Activated CD8-positive, alpha-beta memory T cell treated with anti-CD3 and anti-CD28 coated beads for 1 hour (primary cell): ENCODE data around the gene TGFB1I1.
"Not testable (repeated sequence)": the region's sequence is repeated elsewhere in the genome, so short reads cannot be mapped to it uniquely, and the experiment has no call there.

Experiments
- DNase-seq, 2 donors: peaks; one replicate each; pipeline ENCODE4 v3.0.0-alpha.2; 2020; ENCODE audit warnings: low read depth in 1 of 2; ENCODE audit errors: extremely low read depth in 1 of 2

The TGFB1I1 gene

GRCh38 chr16:31467858-31468257 is 4.1 kb upstream of the TGFB1I1 start:
- DNase-seq = no peak

GRCh38 chr16:31470615-31471014 is 1.3 kb upstream of the TGFB1I1 start:
- no peak for DNase-seq

- DNase-seq = no peak
Measured at GRCh38 chr16:31471241-31471874, 594 bp upstream of the TGFB1I1 start.

DNA sequence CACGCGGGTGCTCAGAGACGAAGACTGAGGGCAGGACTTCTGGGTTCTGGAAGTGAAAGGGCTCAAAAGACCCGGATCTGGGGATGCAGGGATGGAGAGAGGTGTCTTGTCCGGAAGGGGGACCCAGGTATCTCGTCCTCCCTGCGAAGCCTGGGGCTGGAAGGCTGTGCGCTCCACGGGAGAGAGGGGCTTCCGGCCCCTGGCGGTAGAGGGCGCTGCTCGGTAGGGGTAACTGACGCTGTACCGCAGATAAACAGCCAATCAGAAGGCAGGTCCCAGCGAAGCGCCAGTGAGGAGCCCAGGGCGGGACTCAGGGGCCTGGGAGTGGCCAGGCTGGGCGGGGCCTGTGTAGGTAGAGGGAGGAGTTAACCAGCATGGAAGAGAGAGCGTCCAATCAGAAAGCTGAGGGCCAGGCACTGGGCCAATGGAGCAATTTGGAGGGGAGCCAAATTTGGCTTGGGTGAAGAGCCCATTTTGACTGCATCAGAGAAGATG is 804 bp downstream of the TGFB1I1 start:
- DNase-seq = no peak

GRCh38 chr16:31473264-31473984 is 1.5 kb downstream of the TGFB1I1 start:
- DNase-seq = no peak

- DNase-seq = no peak
Measured at GRCh38 chr16:31474173-31474714, 2.3 kb downstream of the TGFB1I1 start.

GRCh38 chr16:31474773-31475738 is 3.1 kb downstream of the TGFB1I1 start:
- no peak for DNase-seq

DNA sequence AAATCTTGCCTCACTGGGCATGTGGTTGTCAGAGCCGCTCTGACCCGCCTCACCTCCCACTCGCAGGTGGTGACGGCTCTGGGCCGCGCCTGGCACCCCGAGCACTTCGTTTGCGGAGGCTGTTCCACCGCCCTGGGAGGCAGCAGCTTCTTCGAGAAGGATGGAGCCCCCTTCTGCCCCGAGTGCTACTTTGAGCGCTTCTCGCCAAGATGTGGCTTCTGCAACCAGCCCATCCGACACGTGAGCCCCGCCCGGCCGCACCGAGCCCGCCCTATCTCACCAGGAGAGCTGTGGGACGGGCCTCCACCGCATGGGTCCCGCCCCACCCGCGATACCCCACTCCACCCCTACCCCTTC is 4.0 kb downstream of the TGFB1I1 start:
- DNase-seq = no peak

DNA sequence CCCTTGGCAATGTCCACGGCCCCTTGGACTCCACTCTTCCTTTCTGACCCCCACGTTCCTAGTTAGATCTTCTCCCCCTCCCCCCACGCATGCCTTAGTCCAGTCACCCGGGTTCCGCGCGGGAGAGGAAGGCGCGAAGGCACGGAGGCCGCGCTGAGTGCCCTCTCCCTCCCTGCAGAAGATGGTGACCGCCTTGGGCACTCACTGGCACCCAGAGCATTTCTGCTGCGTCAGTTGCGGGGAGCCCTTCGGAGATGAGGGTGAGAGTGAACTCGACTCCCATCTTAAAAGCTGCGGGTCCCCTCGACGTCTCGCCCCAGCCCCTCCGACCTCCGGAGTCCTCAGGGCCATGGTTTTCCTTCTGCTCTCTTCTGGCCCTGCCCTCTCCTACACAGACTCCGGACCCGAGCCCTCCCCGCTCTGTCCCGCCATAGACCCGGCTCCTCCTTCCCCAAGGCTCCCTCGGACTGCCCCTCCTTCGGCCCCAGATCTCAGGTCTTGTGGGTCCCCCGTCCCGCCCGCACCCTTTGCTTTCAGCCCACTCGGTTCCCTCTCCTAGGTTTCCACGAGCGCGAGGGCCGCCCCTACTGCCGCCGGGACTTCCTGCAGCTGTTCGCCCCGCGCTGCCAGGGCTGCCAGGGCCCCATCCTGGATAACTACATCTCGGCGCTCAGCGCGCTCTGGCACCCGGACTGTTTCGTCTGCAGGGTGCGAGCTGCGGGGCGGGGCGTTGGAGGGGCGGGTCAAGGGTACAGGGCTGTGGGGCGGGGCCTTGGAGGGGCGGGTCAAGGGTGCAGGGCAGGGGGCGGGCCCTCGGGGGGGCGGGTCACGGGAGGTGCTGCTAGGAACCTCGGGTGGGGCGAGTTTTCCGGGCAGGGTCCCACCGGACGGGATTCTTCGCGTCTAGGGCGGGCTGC is 4.6 kb downstream of the TGFB1I1 start:
- DNase-seq = peak; percentile 71 to 88

GRCh38 chr16:31477220-31478216 is 5.6 kb downstream of the TGFB1I1 start:
- DNase-seq = no peak

- no peak for DNase-seq
Measured at GRCh38 chr16:31478956-31479355, 7.0 kb downstream of the TGFB1I1 start.

GRCh38 chr16:31479751-31480150 is 7.8 kb downstream of the TGFB1I1 start:
- DNase-seq = no peak

DNA sequence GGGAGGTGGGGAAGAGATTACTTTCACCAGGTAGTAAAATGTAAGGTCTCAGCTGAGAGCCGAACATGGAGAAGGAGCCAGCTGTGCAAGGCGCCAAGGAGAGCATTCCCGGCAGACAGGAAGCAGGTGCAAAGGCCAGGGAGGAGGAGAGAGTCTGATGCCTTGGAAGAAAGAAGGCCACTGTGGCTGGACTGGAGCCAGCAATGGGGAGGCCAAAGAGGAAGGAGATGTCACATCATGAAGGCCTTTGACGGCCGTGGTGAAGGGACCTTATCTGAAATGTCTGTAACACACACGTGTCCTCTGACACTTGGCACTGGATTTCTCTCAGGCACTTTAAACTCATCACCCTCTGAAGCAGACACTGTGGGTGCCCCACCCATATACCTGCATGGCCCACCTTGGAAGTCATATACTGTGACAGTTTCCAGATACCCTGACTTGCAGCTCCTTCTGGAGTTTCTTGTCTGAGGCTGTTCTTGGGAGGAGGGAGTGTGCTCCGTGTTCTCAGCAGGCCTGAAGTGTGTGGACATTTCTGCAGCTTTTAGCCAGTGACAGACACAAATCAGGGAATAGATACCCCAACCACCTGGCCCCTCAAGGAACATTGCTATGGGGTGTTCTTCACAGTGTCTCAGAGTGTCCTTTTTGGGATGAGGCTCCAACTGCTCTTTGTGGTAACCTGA is 9.0 kb downstream of the TGFB1I1 start:
- no peak for DNase-seq

GRCh38 chr16:31483081-31483480 is 11.1 kb downstream of the TGFB1I1 start, which contains the start of gene SLC5A2:
Gene SLC5A2, plus strand, starts transcription at chr16:31483123. Its CDS starts 14 bp downstream, at chr16:31483137.
- DNase-seq = no peak

DNA sequence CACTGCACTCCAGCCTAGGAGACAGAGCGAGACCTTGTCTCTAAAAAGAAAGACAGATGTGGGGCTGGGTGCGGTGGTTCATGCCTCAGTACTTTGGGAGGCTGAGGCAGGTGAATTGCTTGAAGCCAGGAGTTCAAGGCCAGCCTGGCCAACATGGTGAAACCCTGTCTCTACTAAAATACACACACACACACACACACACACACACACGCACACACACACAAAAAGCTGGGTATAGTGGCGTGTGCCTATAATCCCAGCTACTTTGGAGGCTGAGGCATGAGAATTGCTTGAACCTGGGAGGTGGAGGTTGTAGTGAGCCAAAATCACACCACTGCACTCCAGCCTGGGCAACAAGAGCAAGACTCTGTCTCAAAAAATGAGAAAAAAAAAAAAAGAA is 12.1 kb downstream of the TGFB1I1 start:
- DNase-seq = not testable (repeated sequence)

- no peak for DNase-seq
Measured at GRCh38 chr16:31484491-31485171, 12.7 kb downstream of the TGFB1I1 start.

DNA sequence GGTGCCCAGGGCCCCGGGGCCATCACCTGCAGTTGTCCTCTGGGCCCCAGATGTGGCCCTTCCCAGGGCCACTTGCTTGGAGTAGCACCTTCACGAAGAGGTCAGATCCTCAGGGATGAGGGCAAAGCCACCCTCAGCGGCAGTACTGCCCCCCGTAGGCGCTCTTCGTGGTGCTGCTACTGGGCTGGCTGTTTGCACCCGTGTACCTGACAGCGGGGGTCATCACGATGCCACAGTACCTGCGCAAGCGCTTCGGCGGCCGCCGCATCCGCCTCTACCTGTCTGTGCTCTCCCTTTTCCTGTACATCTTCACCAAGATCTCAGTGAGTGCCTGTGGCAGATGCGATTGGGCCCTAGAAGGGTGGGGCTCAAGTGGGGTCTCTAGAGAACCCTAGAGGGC is 13.6 kb downstream of the TGFB1I1 start:
- no peak for DNase-seq

- DNase-seq = no peak
Measured at GRCh38 chr16:31486045-31486444, 14.1 kb downstream of the TGFB1I1 start.
